Stimulated activated effector memory CD8-positive, alpha-beta T cell treated with anti-CD3 and anti-CD28 coated beads, Interleukin-12 subunit alpha, Interleukin-12 subunit beta, amount 100 ng/mL, for 72 hours (primary cell): ENCODE data around the gene BCL3.
A peak's percentile ranks its signal among the peaks of the same experiment; 100 is the strongest.
"Not testable (repeated sequence)": the region's sequence is repeated elsewhere in the genome, so short reads cannot be mapped to it uniquely, and the experiment has no call there.

Experiments
- ATAC-seq: fragments of 150-1000 bp; cut with Tn5 transposase; 2 replicates; pipeline ENCODE4 v1.10.0; 2021
- DNase-seq, 2 donors: peaks; one replicate each; pipeline ENCODE4 v3.0.0; 2021 to 2022; ENCODE audit warnings: low spot score in 2 of 2
- H3K27ac Mint-ChIP-seq: one replicate; pipeline ENCODE4 v1.8.0; 2022; ENCODE audit warnings: mild to moderate bottlenecking, mixed read lengths
- H3K36me3 Mint-ChIP-seq: one replicate; pipeline ENCODE4 v1.8.0; 2022; ENCODE audit warnings: mild to moderate bottlenecking, mixed read lengths
- H3K4me1 Mint-ChIP-seq: one replicate; pipeline ENCODE4 v1.8.0; 2022; ENCODE audit warnings: mixed read lengths
- H3K4me3 Mint-ChIP-seq: one replicate; pipeline ENCODE4 v1.8.0; 2022; ENCODE audit warnings: mild to moderate bottlenecking, mixed read lengths
- H3K9me3 Mint-ChIP-seq: one replicate; pipeline ENCODE4 v1.8.0; 2022; ENCODE audit warnings: mixed read lengths

BCL3 gene

GRCh38 chr19:44777715-44778347 lies 29.3 kb downstream of the BCL3 start, which contains the start of gene CBLC:
Gene CBLC, plus strand, starts transcription at chr19:44777890. Its CDS starts 42 bp downstream, at chr19:44777932.
- no peaks in the 10 kb centered on the region for H3K36me3 Mint-ChIP-seq
- H3K4me1 Mint-ChIP-seq, result no peaks in the 10 kb centered on the region
- DNase-seq (no peak), ATAC-seq (no peak)
- no peaks in the 10 kb centered on the region for H3K9me3 Mint-ChIP-seq
- H3K27ac Mint-ChIP-seq, result peak within 1 kb of the TSS; percentile 26
- no peak within 1 kb of the TSS for H3K4me3 Mint-ChIP-seq

- Mint-ChIP-seq H3K36me3 (no peaks in the 10 kb centered on the region), H3K9me3 (no peaks in the 10 kb centered on the region), H3K4me3 (no peak overlapping the region), H3K27ac (no peak overlapping the region), H3K4me1 (peaks cover 2% of the 10 kb centered on the region)
- no peak for ATAC-seq
- DNase-seq, result no peak
Measured at GRCh38 chr19:44779150-44779549, 30.6 kb downstream of the BCL3 start.

GRCh38 chr19:44781694-44782093 lies 33.2 kb downstream of the BCL3 start:
- H3K27ac Mint-ChIP-seq, DNase-seq, H3K4me3 Mint-ChIP-seq, H3K9me3 Mint-ChIP-seq, ATAC-seq, H3K4me1 Mint-ChIP-seq, H3K36me3 Mint-ChIP-seq: not testable (repeated sequence)

- H3K4me3 Mint-ChIP-seq, result no peak overlapping the region
- H3K27ac Mint-ChIP-seq, result no peak overlapping the region
- DNase-seq, result no peak
- H3K36me3 Mint-ChIP-seq, result no peaks in the 10 kb centered on the region
- H3K9me3 Mint-ChIP-seq, result no peaks in the 10 kb centered on the region
- H3K4me1 Mint-ChIP-seq, result peaks cover 7% of the 10 kb centered on the region
- no peak for ATAC-seq
Measured at GRCh38 chr19:44782729-44783128, 34.2 kb downstream of the BCL3 start.

- peaks cover 7% of the 10 kb centered on the region for H3K4me1 Mint-ChIP-seq
- ATAC-seq (no peak), DNase-seq (no peak)
- H3K9me3 Mint-ChIP-seq, result no peaks in the 10 kb centered on the region
- no peaks in the 10 kb centered on the region for H3K36me3 Mint-ChIP-seq
- no peak overlapping the region for H3K4me3 Mint-ChIP-seq
- H3K27ac Mint-ChIP-seq, result no peak overlapping the region
Measured at GRCh38 chr19:44783545-44783944, 35.0 kb downstream of the BCL3 start.

GRCh38 chr19:44785271-44785670 lies 36.8 kb downstream of the BCL3 start:
- Mint-ChIP-seq H3K9me3 (no peaks in the 10 kb centered on the region), H3K4me3 (no peak overlapping the region), H3K36me3 (no peaks in the 10 kb centered on the region), H3K4me1 (peaks cover 7% of the 10 kb centered on the region), H3K27ac (no peak overlapping the region)
- ATAC-seq, result no peak
- no peak for DNase-seq

- no peak overlapping the region for H3K27ac Mint-ChIP-seq
- no peak overlapping the region for H3K4me3 Mint-ChIP-seq
- no peaks in the 10 kb centered on the region for H3K36me3 Mint-ChIP-seq
- ATAC-seq (no peak), DNase-seq (no peak)
- H3K4me1 Mint-ChIP-seq, result peaks cover 7% of the 10 kb centered on the region
- H3K9me3 Mint-ChIP-seq, result no peaks in the 10 kb centered on the region
Measured at GRCh38 chr19:44785993-44786392, 37.5 kb downstream of the BCL3 start.

- Mint-ChIP-seq H3K4me1 (peaks cover 7% of the 10 kb centered on the region), H3K9me3 (no peaks in the 10 kb centered on the region), H3K4me3 (no peak overlapping the region), H3K27ac (no peak overlapping the region), H3K36me3 (no peaks in the 10 kb centered on the region)
- no peak for ATAC-seq
- DNase-seq, result no peak
Measured at GRCh38 chr19:44788971-44789370, 40.5 kb downstream of the BCL3 start.

- H3K4me3 Mint-ChIP-seq, result no peak overlapping the region
- ATAC-seq (no peak), DNase-seq (no peak)
- H3K9me3 Mint-ChIP-seq, result no peaks in the 10 kb centered on the region
- H3K4me1 Mint-ChIP-seq, result no peaks in the 10 kb centered on the region
- no peak overlapping the region for H3K27ac Mint-ChIP-seq
- H3K36me3 Mint-ChIP-seq, result no peaks in the 10 kb centered on the region
Measured at GRCh38 chr19:44789943-44790483, 41.5 kb downstream of the BCL3 start.

GRCh38 chr19:44792281-44792680 lies 43.8 kb downstream of the BCL3 start:
- ATAC-seq, result no peak
- Mint-ChIP-seq H3K27ac (no peak overlapping the region), H3K4me3 (no peak overlapping the region), H3K9me3 (no peaks in the 10 kb centered on the region), H3K4me1 (no peaks in the 10 kb centered on the region), H3K36me3 (no peaks in the 10 kb centered on the region)
- DNase-seq, result no peak

GRCh38 chr19:44794610-44795009 lies 46.1 kb downstream of the BCL3 start:
- Mint-ChIP-seq H3K27ac (no peak overlapping the region), H3K9me3 (no peaks in the 10 kb centered on the region), H3K4me3 (no peak overlapping the region), H3K36me3 (no peaks in the 10 kb centered on the region), H3K4me1 (peaks cover 3% of the 10 kb centered on the region)
- DNase-seq (no peak), ATAC-seq (no peak)

GRCh38 chr19:44795398-44795987 lies 47.0 kb downstream of the BCL3 start:
- Mint-ChIP-seq H3K9me3 (no peaks in the 10 kb centered on the region), H3K36me3 (no peaks in the 10 kb centered on the region), H3K4me1 (peaks cover 6% of the 10 kb centered on the region), H3K27ac (no peak overlapping the region), H3K4me3 (no peak overlapping the region)
- DNase-seq, result no peak
- ATAC-seq, result no peak

GRCh38 chr19:44796701-44797115 lies 48.2 kb downstream of the BCL3 start:
- no peaks in the 10 kb centered on the region for H3K9me3 Mint-ChIP-seq
- H3K4me3 Mint-ChIP-seq, result no peak overlapping the region

GRCh38 chr19:44799627-44800346 lies 51.3 kb downstream of the BCL3 start:
- Mint-ChIP-seq H3K27ac (no peak overlapping the region), H3K36me3 (peaks cover 6% of the 10 kb centered on the region), H3K9me3 (no peaks in the 10 kb centered on the region), H3K4me1 (peaks cover 6% of the 10 kb centered on the region), H3K4me3 (no peak overlapping the region)
- no peak for ATAC-seq
- no peak for DNase-seq

More at GRCh38 chr19:44796701-44797115, 48.2 kb downstream of the BCL3 start:
- Mint-ChIP-seq H3K27ac (peak overlapping the region; percentile 55), H3K4me1 (peaks cover 6% of the 10 kb centered on the region), H3K36me3 (no peaks in the 10 kb centered on the region)
- DNase-seq (no peak), ATAC-seq (no peak)

GRCh38 chr19:44800461-44800860 lies 52.0 kb downstream of the BCL3 start:
- peaks cover 6% of the 10 kb centered on the region for H3K4me1 Mint-ChIP-seq
- DNase-seq (peak; percentile 88 to 92), ATAC-seq (peak; percentile 92)
- peaks cover 6% of the 10 kb centered on the region for H3K36me3 Mint-ChIP-seq
- no peak overlapping the region for H3K4me3 Mint-ChIP-seq
- H3K9me3 Mint-ChIP-seq, result no peaks in the 10 kb centered on the region
- H3K27ac Mint-ChIP-seq, result no peak overlapping the region
